ENCODE results near the gene GP1BB. TPM values are rescaled to one million over a fixed set of nuclear protein-coding genes. Genes with fewer than 3 reads are reported as not detected.

The GP1BB gene
- total and polyA plus RNA-seq, 2 experiments from 2014 or later, result 80.9 to 89.4 TPM

DNA sequence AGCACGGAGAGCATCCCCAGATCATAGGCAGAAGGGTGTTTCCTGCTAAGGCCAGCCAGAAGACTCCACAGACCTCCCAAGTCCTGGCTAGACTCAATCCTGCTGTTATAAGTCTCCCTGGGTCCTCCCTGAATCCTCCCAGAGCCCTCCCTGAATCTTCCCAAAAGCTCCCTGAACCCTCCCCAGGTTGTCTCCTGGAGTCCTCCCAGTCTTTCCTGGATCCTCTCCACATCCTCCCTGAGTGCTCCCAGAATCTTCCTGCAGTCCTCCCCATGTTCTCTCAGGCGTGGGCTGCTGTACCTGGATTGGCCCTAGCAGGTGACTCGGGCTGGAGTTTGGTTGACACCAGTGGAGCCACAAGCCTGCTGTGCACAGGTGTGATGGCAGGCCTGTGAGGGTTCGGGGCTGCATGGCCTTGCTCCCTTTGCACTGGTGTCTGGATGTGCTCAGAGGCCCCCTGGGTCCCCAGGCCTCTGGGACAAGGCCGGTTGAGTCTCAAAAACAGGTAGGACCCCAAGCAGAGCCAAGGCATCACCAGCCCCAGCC lies 11.6 kb downstream of the GP1BB start:
- DNase-seq (ENCODE audit: low read depth in 1 of 2, low spot score in 1 of 2), result no peak
- no peaks in the 10 kb centered on the region for H3K36me3 ChIP-seq

DNA sequence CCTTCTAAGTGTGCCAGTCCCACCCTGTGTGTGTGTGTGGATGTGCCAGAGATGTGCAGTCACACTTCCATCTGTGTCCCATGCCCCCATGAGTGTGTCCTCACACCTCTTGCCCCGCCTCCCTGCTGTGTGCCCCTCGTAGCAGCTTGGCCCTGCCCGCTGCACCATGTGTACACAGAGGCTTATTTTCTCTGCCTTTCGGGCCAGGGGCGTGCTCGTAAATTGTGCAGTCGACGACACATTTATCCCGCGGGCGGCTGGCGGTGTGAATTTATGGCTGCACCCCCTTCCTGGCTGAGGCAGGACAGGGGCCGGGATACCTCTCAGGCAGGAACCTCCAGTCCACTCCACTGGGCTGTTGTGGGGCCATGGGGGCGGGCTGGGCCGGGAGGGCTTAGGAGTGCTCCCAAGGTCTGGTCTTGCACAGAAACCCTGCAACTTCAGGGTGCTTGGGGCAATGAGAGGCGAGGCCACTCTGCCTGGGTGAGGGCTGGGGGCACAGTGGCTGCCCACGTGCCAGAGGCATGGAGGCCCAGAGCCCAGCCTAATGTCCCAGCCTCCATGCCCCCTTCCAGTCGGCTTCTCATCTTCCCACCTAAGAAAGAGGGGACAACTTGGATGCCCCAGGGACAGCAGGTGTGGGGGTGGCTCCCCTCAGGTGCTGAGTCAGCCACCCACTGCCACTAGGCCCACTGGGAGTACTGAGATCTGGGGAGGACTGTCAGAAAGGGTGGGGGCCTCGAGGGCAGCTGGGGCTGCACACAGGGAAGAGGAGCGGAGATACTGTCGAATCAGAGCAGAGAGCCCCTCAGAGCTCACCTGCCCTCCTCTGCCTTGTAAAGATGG lies 12.5 kb downstream of the GP1BB start:
- no peak for DNase-seq (ENCODE audit: low read depth in 1 of 2, low spot score in 1 of 2)
- Histone ChIP-seq H3K4me3 (no peak overlapping the region), H3K9me3 (ENCODE audit: low read depth) (no peaks in the 10 kb centered on the region), H3K27me3 (no peaks in the 10 kb centered on the region), H3K36me3 (no peaks in the 10 kb centered on the region), H3K4me1 (ENCODE audit: low read depth) (peaks cover 18% of the 10 kb centered on the region), H3K27ac (no peak overlapping the region)
- TF ChIP-seq, protein P1, sequence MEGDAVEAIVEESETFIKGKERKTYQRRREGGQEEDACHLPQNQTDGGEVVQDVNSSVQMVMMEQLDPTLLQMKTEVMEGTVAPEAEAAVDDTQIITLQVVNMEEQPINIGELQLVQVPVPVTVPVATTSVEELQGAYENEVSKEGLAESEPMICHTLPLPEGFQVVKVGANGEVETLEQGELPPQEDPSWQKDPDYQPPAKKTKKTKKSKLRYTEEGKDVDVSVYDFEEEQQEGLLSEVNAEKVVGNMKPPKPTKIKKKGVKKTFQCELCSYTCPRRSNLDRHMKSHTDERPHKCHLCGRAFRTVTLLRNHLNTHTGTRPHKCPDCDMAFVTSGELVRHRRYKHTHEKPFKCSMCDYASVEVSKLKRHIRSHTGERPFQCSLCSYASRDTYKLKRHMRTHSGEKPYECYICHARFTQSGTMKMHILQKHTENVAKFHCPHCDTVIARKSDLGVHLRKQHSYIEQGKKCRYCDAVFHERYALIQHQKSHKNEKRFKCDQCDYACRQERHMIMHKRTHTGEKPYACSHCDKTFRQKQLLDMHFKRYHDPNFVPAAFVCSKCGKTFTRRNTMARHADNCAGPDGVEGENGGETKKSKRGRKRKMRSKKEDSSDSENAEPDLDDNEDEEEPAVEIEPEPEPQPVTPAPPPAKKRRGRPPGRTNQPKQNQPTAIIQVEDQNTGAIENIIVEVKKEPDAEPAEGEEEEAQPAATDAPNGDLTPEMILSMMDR (IDR thresholded peaks at IDR 0.05; ENCODE audit: low read depth, low read length), result no peak

More for the DNA sequence above, 11.6 kb downstream of the GP1BB start:
- TF ChIP-seq, protein P1 (IDR thresholded peaks at IDR 0.05; ENCODE audit: low read depth, low read length), result no peak
- peaks cover 18% of the 10 kb centered on the region for H3K4me1 ChIP-seq (ENCODE audit: low read depth)
- H3K27ac ChIP-seq, result no peak overlapping the region
- peaks cover 4% of the 10 kb centered on the region for H3K27me3 ChIP-seq
- no peaks in the 10 kb centered on the region for H3K9me3 ChIP-seq (ENCODE audit: low read depth)
- no peak overlapping the region for H3K4me3 ChIP-seq

DNA sequence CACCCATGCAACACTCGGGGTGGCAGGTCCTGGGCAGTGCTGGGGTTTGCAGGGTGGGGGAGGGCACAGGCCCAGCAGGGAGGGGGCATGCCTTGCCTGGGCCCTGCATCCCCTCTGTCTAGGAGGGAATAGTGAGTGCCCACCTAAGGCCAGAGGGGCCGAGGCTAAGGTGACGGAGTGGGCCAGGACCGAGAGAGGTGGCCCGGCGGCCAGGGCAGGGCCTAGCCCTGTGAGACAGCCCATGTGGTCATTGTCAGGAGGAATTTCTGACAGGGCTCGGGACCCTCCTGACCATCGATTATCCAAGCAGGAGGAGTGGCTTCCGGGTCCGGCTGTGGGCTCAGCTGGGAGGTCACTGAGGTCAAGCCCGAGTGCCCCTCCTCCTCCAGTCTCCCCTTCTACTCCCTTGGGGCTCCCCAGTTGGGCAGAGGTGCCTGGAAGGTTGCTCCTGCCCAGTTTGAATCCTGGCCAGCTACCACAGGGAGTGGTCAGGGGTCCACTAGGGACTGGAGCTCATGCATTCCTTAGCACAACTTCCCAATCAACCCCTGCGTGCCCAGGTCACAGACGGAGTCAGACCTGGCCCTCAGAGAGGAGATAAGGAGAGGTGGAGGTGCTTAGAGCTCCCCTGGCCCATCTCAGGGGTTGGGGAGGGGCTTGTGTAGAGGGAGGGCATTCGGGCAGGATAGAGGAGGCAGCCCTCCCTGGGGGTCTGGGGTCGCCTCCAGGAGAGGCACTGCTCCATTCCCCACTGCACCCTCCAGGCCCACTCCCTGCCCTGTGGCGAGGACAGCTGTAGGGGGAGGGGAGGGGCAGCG lies 14.7 kb downstream of the GP1BB start:
- Histone ChIP-seq H3K4me1 (ENCODE audit: low read depth) (peaks cover 18% of the 10 kb centered on the region), H3K4me3 (no peak overlapping the region), H3K27me3 (no peaks in the 10 kb centered on the region), H3K9me3 (ENCODE audit: low read depth) (no peaks in the 10 kb centered on the region), H3K36me3 (no peaks in the 10 kb centered on the region), H3K27ac (peak overlapping the region; percentile 24)
- DNase-seq (ENCODE audit: low read depth in 1 of 2, low spot score in 1 of 2), result no peak
- TF ChIP-seq, protein P1 (IDR thresholded peaks at IDR 0.05; ENCODE audit: low read depth, low read length), result no peak

DNA sequence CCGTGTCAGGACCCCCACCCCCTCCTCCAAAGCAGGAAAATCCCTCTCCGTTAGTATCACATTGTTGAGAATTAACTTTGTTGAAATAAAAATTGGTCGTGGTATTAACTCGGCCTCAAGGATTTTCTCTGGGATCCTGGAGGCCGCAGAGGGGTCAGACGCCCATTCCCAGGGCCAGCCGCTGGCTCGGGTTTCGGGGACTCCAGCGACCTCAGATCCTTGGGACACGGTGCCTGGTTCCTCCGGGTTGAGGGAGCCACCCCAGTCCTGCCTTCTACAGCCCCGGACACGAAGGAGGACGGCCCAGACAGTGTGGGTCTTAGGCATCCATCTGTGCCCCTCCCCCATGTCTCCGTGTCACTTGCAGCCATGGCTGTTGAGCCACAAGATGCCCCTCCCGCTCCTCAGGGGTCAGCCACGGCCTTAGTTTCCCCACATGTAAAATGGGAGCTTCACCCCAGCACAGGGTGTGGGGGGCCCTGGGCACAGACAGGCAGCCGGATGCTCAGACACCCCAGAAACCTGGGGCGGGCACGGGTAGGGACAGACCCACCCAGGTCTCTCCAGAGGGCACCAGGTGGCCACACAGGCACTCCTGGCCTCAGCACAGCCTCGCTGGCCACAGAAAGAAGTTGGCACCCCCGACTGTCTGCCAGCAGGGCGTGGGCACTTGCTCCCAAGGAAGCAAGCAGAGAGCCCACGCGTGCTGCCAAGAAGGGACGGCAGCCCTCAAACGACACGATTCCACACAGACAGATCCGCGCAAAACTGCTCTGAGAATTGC lies 15.5 kb downstream of the GP1BB start:
- no peaks in the 10 kb centered on the region for H3K36me3 ChIP-seq
- peaks cover 18% of the 10 kb centered on the region for H3K4me1 ChIP-seq (ENCODE audit: low read depth)

More for the DNA sequence above, 15.5 kb downstream of the GP1BB start:
- TF ChIP-seq, protein P1 (IDR thresholded peaks at IDR 0.05; ENCODE audit: low read depth, low read length), result no peak
- H3K27ac ChIP-seq, result no peak overlapping the region
- no peaks in the 10 kb centered on the region for H3K27me3 ChIP-seq
- no peaks in the 10 kb centered on the region for H3K9me3 ChIP-seq (ENCODE audit: low read depth)
- no peak for DNase-seq (ENCODE audit: low read depth in 1 of 2, low spot score in 1 of 2)
- no peak overlapping the region for H3K4me3 ChIP-seq
